Pancreas (tissue), 10 donors: ENCODE measurements around the gene B3GALT5. TPM values are rescaled to one million over a fixed set of nuclear protein-coding genes. Genes with fewer than 3 reads are reported as not detected.
"Not testable (repeated sequence)": the region's sequence is repeated elsewhere in the genome, so short reads cannot be mapped to it uniquely, and the experiment has no call there.

Source experiments
- ATAC-seq, 4 donors: fragments of 200-7000 bp; cut with Tn5 transposase; one replicate each; pipeline versions ENCODE4 v1.8.0 to v1.9.1; 2020; ENCODE audit warnings: mild to moderate bottlenecking in 4 of 4, moderate library complexity in 4 of 4
- DNase-seq, 6 donors: peaks; one replicate each; pipeline ENCODE4 v3.0.0-alpha.2; 2020
- FAIRE-seq: peaks from 2 replicates; lab custom pipeline; 2012; peaks lifted over from hg19 to GRCh38; lab: Jason Lieb, UNC
- H3K27ac ChIP-seq, 4 donors: fragments of 200-600 bp; sonication (generic); 1 replicate in 3 of 4; 2 replicates in 1 of 4; pipeline versions ENCODE4 v1.5.0 to v1.8.0; 2020
- H3K27me3 ChIP-seq, 4 donors: fragments of 200-600 bp; one replicate each; pipeline ENCODE4 v1.8.0; 2021
- H3K36me3 ChIP-seq, 3 donors: fragments of 200-600 bp; sonication (generic) in 1 of 3; one replicate each; pipeline versions ENCODE4 v1.5.0 to v1.8.0; 2020 to 2021
- H3K4me1 ChIP-seq, 3 donors: fragments of 200-600 bp; one replicate each; pipeline ENCODE4 v1.8.0; 2021
- H3K4me3 ChIP-seq, 4 donors: fragments of 200-600 bp; sonication (generic) in 2 of 4; one replicate each; pipeline versions ENCODE4 v1.5.0 to v1.8.0; 2020 to 2021
- H3K9me3 ChIP-seq, 4 donors: fragments of 200-600 bp; one replicate each; pipeline ENCODE4 v1.8.0; 2021
- WGBS, 2 donors: extraction: QIAGEN DNeasy Blood & Tissue Kit; methylation state at CpG; one replicate each; pipeline ENCODE4 v1.1.7; 2013; 5-methylcytosine and 5-hydroxymethylcytosine counted together
- intact Hi-C, 3 donors: fragments of 100-400 bp; cut with DNase I; formaldehyde crosslinking; loops; one replicate each; pipeline versions ENCODE4 v1.11.1 to v1.14.2; 2022
- polyA plus RNA-seq, 2 donors: library from polyadenylated mRNA; stranded (reverse); fragments of 200-250 nt; gene quantifications; one replicate each; pipeline ENCODE4 v1.2.3, GENCODE V29; 2013
- total RNA-seq, 6 donors: library from RNA; stranded (reverse); fragmentation: NEBNext Ultra II Directional in 4 of 6; extraction: Animal tissue kit (Norgen Biotek cat#: 25700) in 4 of 6; gene quantifications; one replicate each; pipeline versions ENCODE4 v1.2.1 to v1.2.4, GENCODE V29; 2021 to 2023
- TF ChIP-seq, protein P1 (sequence below), 4 donors: fragments of 200-600 bp; sonication (generic) in 3 of 4; IDR thresholded peaks; one replicate each; pipeline versions ENCODE4 v1.5.0 to v1.8.0; 2021; ENCODE audit warnings: antibody characterized with exemption in 4 of 4
- donor health status: healthy with polysubstance abuse.
- donor health status: DM: no; HTN: no; CAD: no; lungs with moderate emphysema.
- donor health status: DM: no; HTN: no; CAD: no.
- donor health status: control.
- donor health status: control.
- donor health status: Bipolar disorder and iron deficiency.
- donor health status: DM: yes; HTN: yes; CAD: no.
- donor health status: DM: no; HTN: no; CAD: no.
- donor health status: DM: no; HTN: no; CAD: no.
- donor health status: DM: yes; HTN: yes; CAD: no.

Gene B3GALT5
- total and polyA plus RNA-seq, 8 donors: 2.0 to 8.1 (median 4.0) TPM

DNA sequence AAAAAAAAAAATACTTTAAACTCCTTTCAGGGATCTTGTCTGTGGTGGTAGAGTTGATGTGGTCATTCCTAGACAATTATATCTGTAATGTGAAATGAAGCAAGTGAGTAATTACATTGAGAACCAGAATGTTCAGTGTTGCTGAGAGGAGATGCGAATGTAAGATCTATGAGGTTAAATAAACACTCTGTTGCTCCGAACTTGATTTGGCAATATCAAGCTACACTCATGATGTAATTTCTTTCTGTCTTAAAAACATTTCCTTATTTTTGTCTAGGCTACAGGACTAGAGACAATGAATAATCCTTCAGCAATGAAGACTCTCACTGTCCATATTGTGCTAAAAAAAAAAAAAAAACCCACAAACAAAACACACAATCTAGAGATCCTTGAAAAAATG lies 69.1 kb downstream of the B3GALT5 start:
- no peak overlapping the region for H3K4me3 ChIP-seq
- peak; percentile 16 to 47 (median 28) for ATAC-seq
- intact Hi-C loops: no loop called here
- WGBS, 2 donors: 33 to 41% methylated on average over 2 of the region's 2 CpGs
- H3K27me3 ChIP-seq: no peaks in the 10 kb centered on the region
- no peak for DNase-seq
- no peak for FAIRE-seq
- no peaks in the 10 kb centered on the region for H3K9me3 ChIP-seq
- no peak overlapping the region for H3K27ac ChIP-seq
- TF ChIP-seq, protein P1, sequence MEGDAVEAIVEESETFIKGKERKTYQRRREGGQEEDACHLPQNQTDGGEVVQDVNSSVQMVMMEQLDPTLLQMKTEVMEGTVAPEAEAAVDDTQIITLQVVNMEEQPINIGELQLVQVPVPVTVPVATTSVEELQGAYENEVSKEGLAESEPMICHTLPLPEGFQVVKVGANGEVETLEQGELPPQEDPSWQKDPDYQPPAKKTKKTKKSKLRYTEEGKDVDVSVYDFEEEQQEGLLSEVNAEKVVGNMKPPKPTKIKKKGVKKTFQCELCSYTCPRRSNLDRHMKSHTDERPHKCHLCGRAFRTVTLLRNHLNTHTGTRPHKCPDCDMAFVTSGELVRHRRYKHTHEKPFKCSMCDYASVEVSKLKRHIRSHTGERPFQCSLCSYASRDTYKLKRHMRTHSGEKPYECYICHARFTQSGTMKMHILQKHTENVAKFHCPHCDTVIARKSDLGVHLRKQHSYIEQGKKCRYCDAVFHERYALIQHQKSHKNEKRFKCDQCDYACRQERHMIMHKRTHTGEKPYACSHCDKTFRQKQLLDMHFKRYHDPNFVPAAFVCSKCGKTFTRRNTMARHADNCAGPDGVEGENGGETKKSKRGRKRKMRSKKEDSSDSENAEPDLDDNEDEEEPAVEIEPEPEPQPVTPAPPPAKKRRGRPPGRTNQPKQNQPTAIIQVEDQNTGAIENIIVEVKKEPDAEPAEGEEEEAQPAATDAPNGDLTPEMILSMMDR (IDR thresholded peaks at IDR 0.05): no peak
- H3K4me1 ChIP-seq: peaks cover 5 to 18% (median 15%) of the 10 kb centered on the region in 3 donors
- no peaks in the 10 kb centered on the region for H3K36me3 ChIP-seq

DNA sequence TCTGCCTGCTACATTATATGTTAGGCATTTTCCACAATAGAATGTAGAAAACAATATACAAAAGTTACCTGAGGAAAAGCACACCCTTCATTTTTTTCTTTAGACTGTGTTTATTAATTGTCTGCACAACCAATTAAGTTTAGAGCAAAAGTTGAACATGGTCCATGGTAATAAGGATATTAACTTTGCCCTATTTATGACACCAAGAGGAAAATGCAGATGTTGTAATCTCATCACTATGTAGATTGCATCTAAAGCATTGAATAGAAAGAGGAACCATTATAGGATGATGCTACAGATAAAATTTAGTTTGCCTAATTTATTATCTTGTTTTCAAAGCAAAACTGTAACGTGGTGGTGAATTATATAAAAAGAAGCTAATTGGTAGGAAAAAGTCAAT lies 72.5 kb downstream of the B3GALT5 start:
- no peak overlapping the region for H3K27ac ChIP-seq
- TF ChIP-seq, protein P1 (IDR thresholded peaks at IDR 0.05): no peak
- 82 to 88% methylated on average over 1 of the region's 1 CpG for WGBS, 2 donors
- DNase-seq: no peak
- H3K4me1 ChIP-seq: peaks cover 18 to 39% (median 33%) of the 10 kb centered on the region in 3 donors
- H3K4me3 ChIP-seq: no peak overlapping the region
- no peak for FAIRE-seq
- no peaks in the 10 kb centered on the region for H3K27me3 ChIP-seq
- no peaks in the 10 kb centered on the region for H3K9me3 ChIP-seq
- H3K36me3 ChIP-seq: no peaks in the 10 kb centered on the region
- intact Hi-C loops: no loop called here
- ATAC-seq: no peak

DNA sequence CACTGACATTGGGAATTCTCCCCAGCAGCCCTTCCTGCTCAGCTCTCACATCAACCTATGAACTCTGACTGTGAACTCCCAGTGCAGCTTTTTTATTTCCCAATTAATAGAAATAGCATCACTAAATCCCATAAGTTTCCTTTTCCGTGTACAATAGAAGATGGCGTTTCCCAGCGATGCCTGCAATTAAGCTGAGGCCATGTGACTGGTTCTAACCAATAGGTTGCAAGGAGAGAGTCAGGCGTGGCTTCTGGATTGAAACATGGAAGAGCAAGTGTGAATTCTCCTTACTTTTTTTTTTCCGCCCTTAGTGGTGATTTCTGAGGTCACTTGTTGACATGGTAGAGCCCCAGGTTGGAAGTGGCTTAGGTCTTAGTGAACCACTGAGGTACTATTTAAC lies 73.3 kb downstream of the B3GALT5 start:
- Histone ChIP-seq H3K4me1 (peaks cover 18 to 38% (median 33%) of the 10 kb centered on the region in 3 donors), H3K27ac (peak overlapping the region in 1 of 4 donors; percentile 63), H3K9me3 (no peaks in the 10 kb centered on the region), H3K27me3 (no peaks in the 10 kb centered on the region), H3K36me3 (no peaks in the 10 kb centered on the region), H3K4me3 (no peak overlapping the region)
- intact Hi-C loops: no loop called here
- ATAC-seq (no peak), DNase-seq (no peak), FAIRE-seq (no peak)
- 96 to 98% methylated on average over 5 of the region's 5 CpGs for WGBS, 2 donors
- TF ChIP-seq, protein P1 (IDR thresholded peaks at IDR 0.05): no peak

DNA sequence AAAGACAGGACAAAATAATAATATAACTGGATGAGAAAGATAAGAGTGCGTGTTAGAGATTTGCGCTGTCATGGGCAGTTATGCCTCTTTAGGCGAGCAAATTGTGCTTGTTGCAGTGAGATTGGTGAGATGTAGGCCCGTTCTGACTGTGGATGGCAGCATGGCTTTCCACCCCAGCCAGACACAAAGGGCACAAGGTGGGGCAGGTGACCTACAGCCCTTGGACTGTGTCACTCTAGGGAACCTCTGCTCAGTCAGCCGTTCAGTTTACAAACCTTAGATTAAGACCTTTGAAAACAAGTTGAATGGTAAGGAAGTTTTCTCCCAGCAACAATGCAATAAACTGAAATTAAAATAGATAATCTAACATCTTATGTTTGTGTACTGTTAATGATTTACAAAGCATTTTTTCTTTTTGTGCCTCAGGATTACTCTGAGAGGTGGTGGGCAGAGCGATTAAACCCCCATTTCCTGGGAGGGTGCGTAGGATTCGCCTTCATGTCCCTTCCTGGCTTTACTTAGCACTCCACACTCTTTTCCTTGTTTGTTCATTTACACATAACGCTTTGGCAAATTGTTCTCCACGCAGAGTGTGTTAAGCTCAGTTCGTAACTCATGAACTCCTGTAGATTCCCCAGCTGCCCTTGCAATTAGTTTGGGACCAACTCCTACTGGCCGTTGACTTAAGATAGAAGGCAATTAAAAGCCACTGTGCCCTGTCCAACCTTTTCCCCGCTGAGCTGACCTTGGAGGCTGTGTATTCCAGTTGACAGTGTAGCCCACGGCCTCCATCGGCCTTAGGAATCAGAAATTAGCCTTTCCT lies 74.1 kb downstream of the B3GALT5 start:
- intact Hi-C loops: no loop called here
- Histone ChIP-seq H3K27ac (peak overlapping the region; percentile 43 to 66 (median 64)), H3K27me3 (no peaks in the 10 kb centered on the region), H3K36me3 (no peaks in the 10 kb centered on the region), H3K4me3 (no peak overlapping the region), H3K9me3 (no peaks in the 10 kb centered on the region), H3K4me1 (peaks cover 18 to 29% (median 28%) of the 10 kb centered on the region in 3 donors)
- WGBS, 2 donors: 31 to 33% methylated on average over 15 of the region's 15 CpGs
- TF ChIP-seq, protein P1 (IDR thresholded peaks at IDR 0.05): no peak
- ATAC-seq (peak; percentile 49 to 78 (median 72)), FAIRE-seq (no peak), DNase-seq (peak in 1 of 6 donors; percentile 28)

DNA sequence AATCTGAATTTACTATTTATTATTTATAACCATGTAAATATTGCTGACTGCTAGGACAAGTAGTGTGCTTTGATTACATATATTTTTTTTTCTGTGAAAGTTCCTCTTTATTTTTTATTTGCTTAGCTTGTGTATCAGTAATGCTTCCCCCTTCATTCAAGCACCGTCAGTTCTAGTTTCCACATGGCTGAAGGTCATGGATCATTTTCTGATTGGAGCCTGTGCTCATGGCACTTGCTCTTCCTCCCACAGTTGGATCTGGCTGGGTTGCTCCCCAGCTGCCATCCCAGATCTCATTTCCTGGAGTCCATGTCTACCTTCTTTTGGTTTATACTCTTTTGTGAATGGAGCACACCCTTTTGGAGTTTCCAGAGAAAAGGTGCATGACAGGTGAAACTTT lies 75.3 kb downstream of the B3GALT5 start:
- 21 to 31% methylated on average over 1 of the region's 1 CpG for WGBS, 2 donors
- DNase-seq: no peak
- Histone ChIP-seq H3K9me3 (no peaks in the 10 kb centered on the region), H3K4me3 (no peak overlapping the region), H3K27me3 (no peaks in the 10 kb centered on the region), H3K4me1 (peaks cover 18 to 26% (median 25%) of the 10 kb centered on the region in 3 donors), H3K27ac (peak overlapping the region in 2 of 4 donors; percentile 64 to 66), H3K36me3 (no peaks in the 10 kb centered on the region)
- ATAC-seq: peak; percentile 39 to 63 (median 58)
- TF ChIP-seq, protein P1 (IDR thresholded peaks at IDR 0.05): no peak
- FAIRE-seq: no peak
- intact Hi-C loops: no loop called here

DNA sequence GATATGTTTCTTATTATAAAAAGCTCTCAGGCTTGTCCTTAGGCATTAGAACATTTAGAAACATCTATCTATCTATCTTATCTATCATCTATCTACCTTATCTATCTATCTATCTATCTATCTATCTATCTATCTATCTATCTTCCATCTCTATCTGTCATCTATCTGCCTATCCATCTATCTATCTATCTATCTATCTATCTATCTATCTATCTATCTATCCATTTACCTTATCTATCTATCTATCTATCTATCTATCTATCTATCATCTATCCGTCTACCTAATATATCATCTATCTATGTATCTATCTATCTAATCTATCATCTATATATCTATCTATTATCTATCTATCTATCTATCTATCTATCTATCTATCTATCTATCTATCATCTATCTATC lies 77.1 kb downstream of the B3GALT5 start:
- H3K27ac ChIP-seq, intact Hi-C loops, DNase-seq, H3K27me3 ChIP-seq, H3K36me3 ChIP-seq, H3K4me3 ChIP-seq, H3K9me3 ChIP-seq, FAIRE-seq, ATAC-seq: not testable (repeated sequence)
- WGBS, 2 donors: 41% methylated on average over 1 of the region's 1 CpG
- peaks cover 18 to 26% (median 25%) of the 10 kb centered on the region in 3 donors for H3K4me1 ChIP-seq
